CD14-positive monocyte (primary cell): ENCODE results near the gene IL17A. TPM values are rescaled to one million over a fixed set of nuclear protein-coding genes. Genes with fewer than 3 reads are reported as not detected.

Experiments
- DNase-seq, 3 donors: peaks; one replicate each; pipeline ENCODE4 v3.0.0-alpha.2; 2011 to 2022
- H2AFZ ChIP-seq: 2 replicates; pipeline ENCODE4 v1.6.0; 2012; ENCODE audit warnings: mild to moderate bottlenecking, low read depth, low read length, inconsistent platforms; ENCODE audit not compliant: insufficient read depth, poor library complexity, severe bottlenecking
- H3K27ac ChIP-seq, 2 donors: 1 replicate in 1 of 2; 2 replicates in 1 of 2; pipeline ENCODE4 v1.5.1; 2012 to 2013; ENCODE audit warnings: low read length in 2 of 2, control low read depth in 1 of 2, inconsistent platforms in 1 of 2, low read depth in 1 of 2, mild to moderate bottlenecking in 1 of 2
- H3K27me3 ChIP-seq, 2 donors: one replicate each; pipeline versions ENCODE4 v1.6.0 to v1.6.1; 2011 to 2013; ENCODE audit warnings: low read length in 2 of 2; ENCODE audit not compliant: control insufficient read depth in 2 of 2, insufficient read depth in 2 of 2
- H3K36me3 ChIP-seq, 2 donors: replicated peaks in 1 of 2; 1 replicate in 1 of 2; 2 replicates in 1 of 2; pipeline versions ENCODE4 v1.5.1 to v1.6.1; 2012 to 2013; ENCODE audit warnings: low read length in 2 of 2, control low read depth in 1 of 2, inconsistent platforms in 1 of 2, mild to moderate bottlenecking in 1 of 2; ENCODE audit not compliant: insufficient read depth in 2 of 2, control insufficient read depth in 1 of 2
- H3K4me1 ChIP-seq, 2 donors: 1 replicate in 1 of 2; 2 replicates in 1 of 2; pipeline versions ENCODE4 v1.5.1 to v1.6.1; 2012 to 2013; ENCODE audit warnings: low read length in 2 of 2, control low read depth in 1 of 2, inconsistent platforms in 1 of 2, mild to moderate bottlenecking in 1 of 2, moderate library complexity in 1 of 2; ENCODE audit not compliant: insufficient read depth in 2 of 2, control insufficient read depth in 1 of 2
- H3K4me2 ChIP-seq: replicated peaks from 2 replicates; pipeline ENCODE3; 2012; ENCODE audit warnings: low read length, moderate library complexity, mild to moderate bottlenecking; ENCODE audit not compliant: poor library complexity, severe bottlenecking; ENCODE audit errors: extremely low read depth
- H3K4me3 ChIP-seq, 3 experiments: fragments of 200-600 bp in 1 of 3; sonication (generic) in 1 of 3; replicated peaks in 1 of 3; 1 replicate in 2 of 3; 2 replicates in 1 of 3; pipeline ENCODE4 v1.5.1; 2011 to 2013; ENCODE audit warnings: low read length in 3 of 3, mild to moderate bottlenecking in 3 of 3, control low read depth in 2 of 3, low read depth in 2 of 3, inconsistent platforms in 1 of 3, moderate library complexity in 1 of 3
- H3K79me2 ChIP-seq: 2 replicates; pipeline ENCODE4 v1.6.0; 2012; ENCODE audit warnings: mild to moderate bottlenecking, control low read depth, inconsistent platforms, low read length, moderate library complexity; ENCODE audit not compliant: insufficient read depth
- H3K9ac ChIP-seq: 2 replicates; pipeline ENCODE4 v1.6.0; 2017; ENCODE audit warnings: low read length, mild to moderate bottlenecking; ENCODE audit not compliant: insufficient read depth, poor library complexity, severe bottlenecking
- H3K9me3 ChIP-seq, 2 donors: replicated peaks in 1 of 2; 1 replicate in 1 of 2; 2 replicates in 1 of 2; pipeline versions ENCODE4 v1.5.1 to v1.6.1; 2012 to 2013; ENCODE audit warnings: low read length in 2 of 2, control low read depth in 1 of 2; ENCODE audit not compliant: control insufficient read depth in 1 of 2, insufficient read depth in 1 of 2
- H4K20me1 ChIP-seq: 2 replicates; pipeline ENCODE4 v1.6.0; 2012; ENCODE audit warnings: mild to moderate bottlenecking, low read length, control low read depth, moderate library complexity; ENCODE audit not compliant: insufficient read depth
- H3K27ac Mint-ChIP-seq, 7 donors: one replicate each; pipeline ENCODE4 v1.8.0; 2020; ENCODE audit warnings: mild to moderate bottlenecking in 7 of 7, mixed read lengths in 7 of 7, moderate library complexity in 6 of 7, inconsistent platforms in 2 of 7
- H3K27me3 Mint-ChIP-seq, 3 donors: one replicate each; pipeline ENCODE4 v1.8.0; 2021 to 2022; ENCODE audit warnings: low read depth in 3 of 3, mild to moderate bottlenecking in 3 of 3, mixed read lengths in 3 of 3, moderate library complexity in 3 of 3, inconsistent platforms in 1 of 3
- H3K36me3 Mint-ChIP-seq, 2 donors: one replicate each; pipeline ENCODE4 v1.8.0; 2020; ENCODE audit warnings: mixed read lengths in 2 of 2, inconsistent platforms in 1 of 2, mild to moderate bottlenecking in 1 of 2
- H3K4me1 Mint-ChIP-seq: one replicate; pipeline ENCODE4 v1.8.0; 2020; ENCODE audit warnings: mild to moderate bottlenecking, mixed read lengths
- H3K4me3 Mint-ChIP-seq, 2 donors: one replicate each; pipeline ENCODE4 v1.8.0; 2020; ENCODE audit warnings: mild to moderate bottlenecking in 2 of 2, mixed read lengths in 2 of 2, moderate library complexity in 1 of 2
- H3K9me3 Mint-ChIP-seq, 7 donors: one replicate each; pipeline ENCODE4 v1.8.0; 2020 to 2022; ENCODE audit warnings: mixed read lengths in 7 of 7, mild to moderate bottlenecking in 6 of 7, moderate library complexity in 6 of 7, inconsistent platforms in 2 of 7
- WGBS: methylation state at CpG from one replicate; pipeline ENCODE4 v1.1.5; 2013; ENCODE audit warnings: missing lambda C conversion rate; ENCODE audit not compliant: insufficient coverage; 5-methylcytosine and 5-hydroxymethylcytosine counted together
- intact Hi-C, 2 donors: fragments of 100-400 bp; cut with micrococcal nuclease; formaldehyde crosslinking; loops; one replicate each; pipeline versions ENCODE4 v1.15.0 to v1.15.1; 2023
- polyA plus RNA-seq, 3 donors: library from polyadenylated mRNA; depleted of rRNA in 1 of 3; unstranded in 2 of 3; stranded (reverse) in 1 of 3; fragments of 300-500 nt in 2 of 3; fragments of >200 nt in 1 of 3; fragmentation: Illumina TruSeq in 2 of 3; gene quantifications; 1 replicate in 2 of 3; 2 replicates in 1 of 3; pipeline ENCODE4 v1.2.3, GENCODE V29; 2012 to 2021
- TF ChIP-seq, protein P1 (sequence below): fragments of 200-600 bp; IDR thresholded peaks from one replicate; pipeline ENCODE4 v1.8.0; 2022; ENCODE audit warnings: antibody characterized with exemption, mild to moderate bottlenecking

Gene IL17A
- polyA plus RNA-seq, 3 donors: not detected

DNA sequence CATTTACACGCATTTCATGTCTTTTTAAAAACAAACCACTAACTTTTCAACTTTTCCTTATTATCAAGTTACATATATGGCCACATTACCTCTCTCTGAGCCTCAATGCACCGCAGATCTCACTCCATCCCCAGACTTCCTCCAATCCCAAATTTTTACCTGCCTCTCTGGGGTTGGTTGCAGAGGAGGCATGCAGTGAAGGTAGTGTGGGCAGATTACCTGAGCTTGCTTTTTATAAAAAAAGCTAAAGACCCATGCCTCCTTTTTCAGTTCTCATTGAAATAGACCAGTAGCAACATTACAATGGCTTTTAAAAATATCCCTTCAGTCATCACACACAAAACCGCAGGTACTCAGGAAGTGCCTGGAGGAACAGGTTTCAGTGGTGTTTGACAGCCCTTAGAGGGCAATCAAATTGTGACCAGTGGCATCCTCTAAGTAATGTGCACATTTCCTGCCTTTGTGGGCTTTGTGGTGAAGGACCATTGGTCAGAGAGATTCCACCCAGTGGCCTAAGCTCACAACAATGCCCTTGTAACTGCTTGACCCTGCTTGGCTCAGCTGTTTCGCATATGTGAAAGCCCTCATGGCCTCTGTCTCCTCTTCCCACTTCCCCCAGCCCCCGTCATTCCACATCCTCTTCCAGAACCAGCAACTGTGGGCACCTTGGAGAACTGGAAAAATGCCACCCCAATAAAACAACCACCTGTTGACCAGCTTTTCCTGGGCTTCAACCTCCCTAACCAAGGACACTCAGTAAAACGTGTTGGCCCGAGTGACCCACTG is 30.2 kb upstream of the IL17A start:
- Mint-ChIP-seq H3K27ac (peak overlapping the region in 1 of 7 donors; percentile 36), H3K27me3 (peaks cover 1 to 8% (median 7%) of the 10 kb centered on the region in 3 donors), H3K4me3 (no peak overlapping the region), H3K9me3 (peaks cover 0 to 5% (median 2%) of the 10 kb centered on the region in 7 donors), H3K36me3 (no peaks in the 10 kb centered on the region), H3K4me1 (peaks cover 3% of the 10 kb centered on the region)
- no peak overlapping the region for H3K4me2 ChIP-seq
- no peaks in the 10 kb centered on the region for H3K4me1 ChIP-seq
- no peak for DNase-seq
- no peaks in the 10 kb centered on the region for H4K20me1 ChIP-seq
- no peaks in the 10 kb centered on the region for H3K36me3 ChIP-seq
- intact Hi-C loops: no loop called here
- H3K27ac ChIP-seq: no peak overlapping the region
- WGBS: 10% methylated on average over 5 of the region's 7 CpGs
- H3K9me3 ChIP-seq: no peaks in the 10 kb centered on the region
- TF ChIP-seq, protein P1, sequence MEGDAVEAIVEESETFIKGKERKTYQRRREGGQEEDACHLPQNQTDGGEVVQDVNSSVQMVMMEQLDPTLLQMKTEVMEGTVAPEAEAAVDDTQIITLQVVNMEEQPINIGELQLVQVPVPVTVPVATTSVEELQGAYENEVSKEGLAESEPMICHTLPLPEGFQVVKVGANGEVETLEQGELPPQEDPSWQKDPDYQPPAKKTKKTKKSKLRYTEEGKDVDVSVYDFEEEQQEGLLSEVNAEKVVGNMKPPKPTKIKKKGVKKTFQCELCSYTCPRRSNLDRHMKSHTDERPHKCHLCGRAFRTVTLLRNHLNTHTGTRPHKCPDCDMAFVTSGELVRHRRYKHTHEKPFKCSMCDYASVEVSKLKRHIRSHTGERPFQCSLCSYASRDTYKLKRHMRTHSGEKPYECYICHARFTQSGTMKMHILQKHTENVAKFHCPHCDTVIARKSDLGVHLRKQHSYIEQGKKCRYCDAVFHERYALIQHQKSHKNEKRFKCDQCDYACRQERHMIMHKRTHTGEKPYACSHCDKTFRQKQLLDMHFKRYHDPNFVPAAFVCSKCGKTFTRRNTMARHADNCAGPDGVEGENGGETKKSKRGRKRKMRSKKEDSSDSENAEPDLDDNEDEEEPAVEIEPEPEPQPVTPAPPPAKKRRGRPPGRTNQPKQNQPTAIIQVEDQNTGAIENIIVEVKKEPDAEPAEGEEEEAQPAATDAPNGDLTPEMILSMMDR: no peak
- H3K27me3 ChIP-seq: no peaks in the 10 kb centered on the region
- H2AFZ ChIP-seq: no peak overlapping the region
- no peaks in the 10 kb centered on the region for H3K79me2 ChIP-seq
- no peak overlapping the region for H3K9ac ChIP-seq
- H3K4me3 ChIP-seq: no peak overlapping the region

DNA sequence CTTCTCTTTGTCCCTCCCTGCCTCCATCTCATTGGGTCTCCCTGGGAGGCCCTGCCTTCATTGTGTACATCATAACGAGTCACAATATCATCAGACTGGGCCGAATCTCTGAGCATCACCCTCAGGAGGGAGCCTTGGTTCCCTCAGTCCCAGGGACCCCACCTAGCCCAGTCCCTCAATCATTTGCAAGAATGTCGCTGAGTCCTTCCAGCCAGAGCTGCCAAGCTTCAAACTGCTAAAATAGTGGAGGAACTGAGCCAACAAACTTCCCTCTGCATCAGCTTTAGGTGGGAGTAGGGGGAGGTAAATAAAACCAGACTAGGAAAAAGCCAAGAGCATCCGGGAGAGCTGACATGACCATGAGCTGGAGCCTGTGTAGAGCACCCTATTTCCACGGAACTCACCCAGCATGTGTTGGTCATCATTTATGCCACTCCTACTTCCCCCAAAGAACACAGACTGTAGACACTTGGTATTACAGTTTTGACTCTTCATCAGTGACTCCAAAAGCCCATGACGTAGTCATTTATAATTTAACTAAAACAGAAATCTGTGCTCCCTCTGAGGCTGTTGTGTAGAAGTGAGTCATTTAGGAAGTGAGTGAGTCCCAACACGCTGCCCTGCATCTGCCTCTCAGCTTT is 28.8 kb upstream of the IL17A start:
- Histone ChIP-seq H3K4me3 (no peak overlapping the region), H3K79me2 (no peaks in the 10 kb centered on the region), H3K9me3 (no peaks in the 10 kb centered on the region), H4K20me1 (no peaks in the 10 kb centered on the region), H3K9ac (no peak overlapping the region), H2AFZ (no peak overlapping the region), H3K27ac (no peak overlapping the region), H3K4me2 (no peak overlapping the region), H3K4me1 (no peaks in the 10 kb centered on the region), H3K27me3 (no peaks in the 10 kb centered on the region), H3K36me3 (no peaks in the 10 kb centered on the region)
- H3K27me3 Mint-ChIP-seq: peaks cover 3 to 8% (median 7%) of the 10 kb centered on the region in 3 donors
- no peak overlapping the region for H3K27ac Mint-ChIP-seq
- peaks cover 3% of the 10 kb centered on the region for H3K4me1 Mint-ChIP-seq
- peaks cover 1 to 12% (median 4%) of the 10 kb centered on the region in 7 donors for H3K9me3 Mint-ChIP-seq
- no peaks in the 10 kb centered on the region for H3K36me3 Mint-ChIP-seq
- no peak for DNase-seq
- intact Hi-C loops: no loop called here
- no peak overlapping the region for H3K4me3 Mint-ChIP-seq
- TF ChIP-seq, protein P1: no peak
- 93% methylated on average over 3 of the region's 7 CpGs for WGBS
